Gastroesophageal sphincter (tissue), 3 donors: ENCODE results near the gene SCT.

Experiments
- EP300 ChIP-seq: sonication (generic); formaldehyde crosslinking; IDR thresholded peaks from one replicate; pipeline ENCODE4 v1.6.1; 2017; ENCODE audit warnings: antibody characterized with exemption, mild to moderate bottlenecking
- POLR2A ChIP-seq, 2 donors: fragments of 450-650 bp; IDR thresholded peaks; one replicate each; pipeline ENCODE4 v1.6.1; 2017; ENCODE audit warnings: antibody characterized with exemption in 2 of 2, mild to moderate bottlenecking in 2 of 2, moderate library complexity in 1 of 2
- TF ChIP-seq, protein P1 (sequence below), 4 experiments: fragments of 200-600 bp in 2 of 4; fragments of 450-650 bp in 2 of 4; sonication (generic) in 1 of 4; IDR thresholded peaks; one replicate each; pipeline ENCODE4 v1.5.1; 2017 to 2019; ENCODE audit warnings: antibody characterized with exemption in 4 of 4, mild to moderate bottlenecking in 2 of 4, moderate library complexity in 2 of 4

DNA sequence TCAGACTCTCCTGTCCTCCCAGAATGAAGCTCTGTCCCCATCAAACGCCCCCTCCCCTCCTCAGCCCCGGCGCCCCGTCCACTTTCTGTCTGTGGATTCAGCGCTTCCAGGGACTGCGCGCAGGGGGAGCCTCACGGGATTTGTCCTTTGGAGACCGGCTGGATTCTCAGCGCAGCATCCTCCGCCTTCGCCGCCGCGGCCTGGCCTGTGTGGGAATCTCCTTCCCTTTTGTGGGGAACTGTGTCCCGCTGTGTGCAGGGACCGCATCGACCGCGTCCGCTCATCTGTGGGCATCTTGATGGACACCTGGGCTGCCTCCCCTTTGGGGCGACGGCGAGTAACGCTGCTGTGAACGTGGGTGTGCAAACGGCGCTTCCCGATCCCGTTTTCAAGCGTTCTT, 1.1 kb upstream of the SCT start:
- TF ChIP-seq, protein P1, sequence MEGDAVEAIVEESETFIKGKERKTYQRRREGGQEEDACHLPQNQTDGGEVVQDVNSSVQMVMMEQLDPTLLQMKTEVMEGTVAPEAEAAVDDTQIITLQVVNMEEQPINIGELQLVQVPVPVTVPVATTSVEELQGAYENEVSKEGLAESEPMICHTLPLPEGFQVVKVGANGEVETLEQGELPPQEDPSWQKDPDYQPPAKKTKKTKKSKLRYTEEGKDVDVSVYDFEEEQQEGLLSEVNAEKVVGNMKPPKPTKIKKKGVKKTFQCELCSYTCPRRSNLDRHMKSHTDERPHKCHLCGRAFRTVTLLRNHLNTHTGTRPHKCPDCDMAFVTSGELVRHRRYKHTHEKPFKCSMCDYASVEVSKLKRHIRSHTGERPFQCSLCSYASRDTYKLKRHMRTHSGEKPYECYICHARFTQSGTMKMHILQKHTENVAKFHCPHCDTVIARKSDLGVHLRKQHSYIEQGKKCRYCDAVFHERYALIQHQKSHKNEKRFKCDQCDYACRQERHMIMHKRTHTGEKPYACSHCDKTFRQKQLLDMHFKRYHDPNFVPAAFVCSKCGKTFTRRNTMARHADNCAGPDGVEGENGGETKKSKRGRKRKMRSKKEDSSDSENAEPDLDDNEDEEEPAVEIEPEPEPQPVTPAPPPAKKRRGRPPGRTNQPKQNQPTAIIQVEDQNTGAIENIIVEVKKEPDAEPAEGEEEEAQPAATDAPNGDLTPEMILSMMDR (IDR thresholded peaks at IDR 0.05): no peak
- TF ChIP-seq EP300: no peak
- TF ChIP-seq POLR2A (IDR thresholded peaks at IDR 0.05): no peak
